ENCODE measurements around the gene ADGRD1.

ADGRD1 gene

GRCh38 chr12:131044136-131044535 lies 90.4 kb downstream of the ADGRD1 start:
- TF ChIP-seq POLR2AphosphoS5 (IDR thresholded peaks at IDR 0.05; ENCODE audit: low read depth) (no peak), REST (IDR thresholded peaks at IDR 0.05; ENCODE audit: insufficient replicate concordance, low read depth) (no peak), GABPA (IDR thresholded peaks at IDR 0.05; ENCODE audit: low read depth) (no peak), SPI1 (IDR thresholded peaks at IDR 0.05; ENCODE audit: borderline replicate concordance, low read depth) (no peak)
- TF ChIP-seq, protein P1, sequence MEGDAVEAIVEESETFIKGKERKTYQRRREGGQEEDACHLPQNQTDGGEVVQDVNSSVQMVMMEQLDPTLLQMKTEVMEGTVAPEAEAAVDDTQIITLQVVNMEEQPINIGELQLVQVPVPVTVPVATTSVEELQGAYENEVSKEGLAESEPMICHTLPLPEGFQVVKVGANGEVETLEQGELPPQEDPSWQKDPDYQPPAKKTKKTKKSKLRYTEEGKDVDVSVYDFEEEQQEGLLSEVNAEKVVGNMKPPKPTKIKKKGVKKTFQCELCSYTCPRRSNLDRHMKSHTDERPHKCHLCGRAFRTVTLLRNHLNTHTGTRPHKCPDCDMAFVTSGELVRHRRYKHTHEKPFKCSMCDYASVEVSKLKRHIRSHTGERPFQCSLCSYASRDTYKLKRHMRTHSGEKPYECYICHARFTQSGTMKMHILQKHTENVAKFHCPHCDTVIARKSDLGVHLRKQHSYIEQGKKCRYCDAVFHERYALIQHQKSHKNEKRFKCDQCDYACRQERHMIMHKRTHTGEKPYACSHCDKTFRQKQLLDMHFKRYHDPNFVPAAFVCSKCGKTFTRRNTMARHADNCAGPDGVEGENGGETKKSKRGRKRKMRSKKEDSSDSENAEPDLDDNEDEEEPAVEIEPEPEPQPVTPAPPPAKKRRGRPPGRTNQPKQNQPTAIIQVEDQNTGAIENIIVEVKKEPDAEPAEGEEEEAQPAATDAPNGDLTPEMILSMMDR (IDR thresholded peaks at IDR 0.05; ENCODE audit: insufficient read depth, low read length) = no peak
- H3K27me3 ChIP-seq (ENCODE audit: insufficient read depth, poor library complexity, severe bottlenecking) = no peaks in the 10 kb centered on the region

GRCh38 chr12:131044760-131045381 lies 91.2 kb downstream of the ADGRD1 start:
- DNase-seq (ENCODE audit: low read depth in 1 of 2, low spot score in 1 of 2) = no peak
- TF ChIP-seq SPI1 (IDR thresholded peaks at IDR 0.05; ENCODE audit: borderline replicate concordance, low read depth) (no peak), POLR2AphosphoS5 (IDR thresholded peaks at IDR 0.05; ENCODE audit: low read depth) (no peak), GABPA (IDR thresholded peaks at IDR 0.05; ENCODE audit: low read depth) (no peak), REST (IDR thresholded peaks at IDR 0.05; ENCODE audit: insufficient replicate concordance, low read depth) (no peak)
- TF ChIP-seq, protein P1 (IDR thresholded peaks at IDR 0.05; ENCODE audit: insufficient read depth, low read length) = no peak
- H3K27ac ChIP-seq (replicated peaks) = no peak overlapping the region
- no peak overlapping the region for H3K4me3 ChIP-seq (replicated peaks; ENCODE audit: insufficient read depth, low read length)
- no peaks in the 10 kb centered on the region for H3K27me3 ChIP-seq (ENCODE audit: insufficient read depth, poor library complexity, severe bottlenecking)

More at GRCh38 chr12:131044136-131044535, 90.4 kb downstream of the ADGRD1 start:
- no peak for DNase-seq (ENCODE audit: low read depth in 1 of 2, low spot score in 1 of 2)
- no peak overlapping the region for H3K4me3 ChIP-seq (replicated peaks; ENCODE audit: insufficient read depth, low read length)
- H3K27ac ChIP-seq (replicated peaks) = no peak overlapping the region

GRCh38 chr12:131045705-131046460 lies 92.2 kb downstream of the ADGRD1 start:
- Histone ChIP-seq H3K27ac (replicated peaks) (no peak overlapping the region), H3K27me3 (ENCODE audit: insufficient read depth, poor library complexity, severe bottlenecking) (no peaks in the 10 kb centered on the region), H3K4me3 (replicated peaks; ENCODE audit: insufficient read depth, low read length) (no peak overlapping the region)
- no peak for DNase-seq (ENCODE audit: low read depth in 1 of 2, low spot score in 1 of 2)
- TF ChIP-seq GABPA (IDR thresholded peaks at IDR 0.05; ENCODE audit: low read depth) (no peak), REST (IDR thresholded peaks at IDR 0.05; ENCODE audit: insufficient replicate concordance, low read depth) (no peak), POLR2AphosphoS5 (IDR thresholded peaks at IDR 0.05; ENCODE audit: low read depth) (no peak), SPI1 (IDR thresholded peaks at IDR 0.05; ENCODE audit: borderline replicate concordance, low read depth) (no peak)
- TF ChIP-seq, protein P1 (IDR thresholded peaks at IDR 0.05; ENCODE audit: insufficient read depth, low read length) = no peak
